ENCODE measurements around the gene PRSS53. TPM values are rescaled to one million over a fixed set of nuclear protein-coding genes. Genes with fewer than 3 reads are reported as not detected.

The PRSS53 gene
- total and polyA plus RNA-seq, 7 donors = 0.17 to 0.90 (median 0.38) TPM

- TF ChIP-seq, protein P1, sequence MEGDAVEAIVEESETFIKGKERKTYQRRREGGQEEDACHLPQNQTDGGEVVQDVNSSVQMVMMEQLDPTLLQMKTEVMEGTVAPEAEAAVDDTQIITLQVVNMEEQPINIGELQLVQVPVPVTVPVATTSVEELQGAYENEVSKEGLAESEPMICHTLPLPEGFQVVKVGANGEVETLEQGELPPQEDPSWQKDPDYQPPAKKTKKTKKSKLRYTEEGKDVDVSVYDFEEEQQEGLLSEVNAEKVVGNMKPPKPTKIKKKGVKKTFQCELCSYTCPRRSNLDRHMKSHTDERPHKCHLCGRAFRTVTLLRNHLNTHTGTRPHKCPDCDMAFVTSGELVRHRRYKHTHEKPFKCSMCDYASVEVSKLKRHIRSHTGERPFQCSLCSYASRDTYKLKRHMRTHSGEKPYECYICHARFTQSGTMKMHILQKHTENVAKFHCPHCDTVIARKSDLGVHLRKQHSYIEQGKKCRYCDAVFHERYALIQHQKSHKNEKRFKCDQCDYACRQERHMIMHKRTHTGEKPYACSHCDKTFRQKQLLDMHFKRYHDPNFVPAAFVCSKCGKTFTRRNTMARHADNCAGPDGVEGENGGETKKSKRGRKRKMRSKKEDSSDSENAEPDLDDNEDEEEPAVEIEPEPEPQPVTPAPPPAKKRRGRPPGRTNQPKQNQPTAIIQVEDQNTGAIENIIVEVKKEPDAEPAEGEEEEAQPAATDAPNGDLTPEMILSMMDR (IDR thresholded peaks at IDR 0.05) = no peak
- Histone ChIP-seq H3K27ac (no peak overlapping the region), H3K27me3 (ENCODE audit: insufficient read depth in 3 of 3, low read length in 2 of 3) (no peaks in the 10 kb centered on the region), H3K36me3 (ENCODE audit: insufficient read depth in 1 of 2, low read depth in 1 of 2) (peaks cover 0 to 26% of the 10 kb centered on the region in 2 donors), H3K9me3 (no peaks in the 10 kb centered on the region), H3K4me3 (no peak overlapping the region), H3K4me1 (peaks cover 12% of the 10 kb centered on the region)
- DNase-seq (no peak), ATAC-seq (no peak)
- WGBS, 3 donors = 28 to 30% (median 28%) methylated on average over 17 to 18 of the region's 18 CpGs
- intact Hi-C loops (cut with DNase I) = no loop called here
Measured at GRCh38 chr16:31134625-31135534, 46.1 kb upstream of the PRSS53 start.

- H3K36me3 ChIP-seq (ENCODE audit: insufficient read depth in 1 of 2, low read depth in 1 of 2) = peaks cover 0 to 30% of the 10 kb centered on the region in 2 donors
- no peaks in the 10 kb centered on the region for H3K9me3 ChIP-seq
- DNase-seq (no peak), ATAC-seq (no peak)
- H3K27me3 ChIP-seq (ENCODE audit: insufficient read depth in 3 of 3, low read length in 2 of 3) = no peaks in the 10 kb centered on the region
- no peak overlapping the region for H3K27ac ChIP-seq
- TF ChIP-seq, protein P1 (IDR thresholded peaks at IDR 0.05) = no peak
- 27 to 41% (median 27%) methylated on average over 5 of the region's 5 CpGs for WGBS, 3 donors
- H3K4me3 ChIP-seq = no peak overlapping the region
- intact Hi-C loops (cut with DNase I) = no loop called here
- H3K4me1 ChIP-seq = peaks cover 15% of the 10 kb centered on the region
Measured at GRCh38 chr16:31134091-31134571, 45.4 kb upstream of the PRSS53 start.

GRCh38 chr16:31133046-31133501 is 44.3 kb upstream of the PRSS53 start:
- Histone ChIP-seq H3K4me1 (peaks cover 14% of the 10 kb centered on the region), H3K27ac (no peak overlapping the region), H3K4me3 (no peak overlapping the region), H3K9me3 (no peaks in the 10 kb centered on the region), H3K27me3 (ENCODE audit: insufficient read depth in 3 of 3, low read length in 2 of 3) (no peaks in the 10 kb centered on the region), H3K36me3 (ENCODE audit: insufficient read depth in 1 of 2, low read depth in 1 of 2) (peaks cover 0 to 38% of the 10 kb centered on the region in 2 donors)
- intact Hi-C loops (cut with DNase I) = no loop called here
- ATAC-seq = no peak
- no peak for DNase-seq
- TF ChIP-seq, protein P1 (IDR thresholded peaks at IDR 0.05) = no peak
- WGBS, 3 donors = 82 to 93% (median 85%) methylated on average over 6 of the region's 6 CpGs

DNA sequence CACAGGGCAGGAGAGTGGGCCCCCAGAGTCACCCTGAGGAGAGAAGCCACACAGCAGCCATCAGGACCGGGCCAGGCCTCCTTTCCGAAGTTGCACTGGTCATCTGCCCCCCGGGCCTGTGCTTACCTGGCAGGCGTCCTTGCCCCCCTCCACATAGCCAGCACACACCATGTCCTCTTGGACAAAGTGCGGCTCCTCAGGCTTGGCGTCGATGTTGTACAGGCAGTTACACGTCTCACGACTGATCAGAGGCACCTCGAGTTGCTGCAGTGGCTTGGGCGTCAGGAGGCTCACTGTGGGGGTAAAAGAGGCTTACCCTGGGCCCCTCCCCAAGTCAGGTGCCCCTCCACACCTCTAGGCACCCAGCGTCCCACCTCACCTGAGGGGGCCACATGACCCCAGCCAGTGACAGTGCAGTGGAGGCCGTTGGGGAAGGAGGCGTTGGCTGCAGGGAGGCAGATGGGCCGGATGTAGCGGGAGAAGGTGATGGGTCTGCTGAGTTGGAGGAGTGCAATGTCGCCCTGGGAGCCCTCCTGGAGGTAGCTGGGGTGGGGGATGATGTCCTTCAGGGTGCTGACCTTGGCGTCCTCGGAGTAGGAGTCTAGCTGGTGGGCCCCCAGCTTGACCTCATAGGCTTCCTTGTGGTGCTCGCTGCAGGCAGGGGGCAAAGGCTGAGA is 43.7 kb upstream of the PRSS53 start:
- no peaks in the 10 kb centered on the region for H3K9me3 ChIP-seq
- TF ChIP-seq, protein P1 (IDR thresholded peaks at IDR 0.05) = no peak
- DNase-seq (no peak), ATAC-seq (no peak)
- intact Hi-C loops (cut with DNase I) = no loop called here
- no peaks in the 10 kb centered on the region for H3K27me3 ChIP-seq (ENCODE audit: insufficient read depth in 3 of 3, low read length in 2 of 3)
- no peak overlapping the region for H3K27ac ChIP-seq
- H3K36me3 ChIP-seq (ENCODE audit: insufficient read depth in 1 of 2, low read depth in 1 of 2) = peaks cover 0 to 44% of the 10 kb centered on the region in 2 donors
- WGBS, 3 donors = 80 to 90% (median 84%) methylated on average over 18 to 20 of the region's 20 CpGs
- peaks cover 20% of the 10 kb centered on the region for H3K4me1 ChIP-seq
- H3K4me3 ChIP-seq = no peak overlapping the region
